Endothelial cell of umbilical vein (primary cell): ENCODE data around the gene LIMCH1. TPM values are rescaled to one million over a fixed set of nuclear protein-coding genes. Genes with fewer than 3 reads are reported as not detected.

Source experiments
- BruUV-seq: library from RNA; stranded (reverse); fragments of 400-500 nt; replicated peaks from 2 replicates; lab custom pipeline; 2021; lab: Mats Ljungman, UMichigan
- CTCF ChIA-PET: fragments of 300-600, 350-600 bp; sonication (Branson Sonifier 250); formaldehyde crosslinking; loops from one replicate; lab custom pipeline; 2021; ENCODE audit warnings: antibody characterized with exemption, inconsistent platforms; lab: Charles Lee
- POLR2A ChIA-PET: fragments of 300-600, 350-600 bp; sonication (Branson Sonifier 250); formaldehyde crosslinking; loops from one replicate; lab custom pipeline; 2021; ENCODE audit warnings: antibody characterized with exemption, inconsistent platforms; lab: Charles Lee
- DNase-seq: peaks from one replicate; pipeline ENCODE4 v3.0.0-alpha.2; 2011; ENCODE audit warnings: low read depth, low spot score
- FAIRE-seq: peaks from 2 replicates; lab custom pipeline; 2011; peaks lifted over from hg19 to GRCh38; lab: Jason Lieb, UNC
- H2AFZ ChIP-seq: 2 replicates; pipeline ENCODE4 v1.6.0; 2012; ENCODE audit warnings: low read depth, low read length, control low read depth, inconsistent platforms
- H3K27ac ChIP-seq: 2 replicates; pipeline ENCODE4 v1.5.1; 2011; ENCODE audit warnings: low read depth, mild to moderate bottlenecking, control low read depth, low read length, moderate library complexity; ENCODE audit not compliant: insufficient read depth
- H3K27me3 ChIP-seq, 2 experiments: 2 replicates each; pipeline versions ENCODE4 v1.6.0 to v1.6.1; 2011; ENCODE audit warnings: low read length in 2 of 2, mixed read lengths in 1 of 2; ENCODE audit not compliant: control insufficient read depth in 2 of 2, insufficient read depth in 2 of 2
- H3K36me3 ChIP-seq, 2 experiments: 2 replicates in 1 of 2; 3 replicates in 1 of 2; pipeline ENCODE4 v1.5.1; 2011; ENCODE audit warnings: low read length in 2 of 2, mild to moderate bottlenecking in 1 of 2, moderate library complexity in 1 of 2; ENCODE audit not compliant: control insufficient read depth in 2 of 2, insufficient read depth in 2 of 2; ENCODE audit errors: extremely low read depth in 1 of 2
- H3K4me1 ChIP-seq: 3 replicates; pipeline ENCODE4 v1.5.1; 2011; ENCODE audit warnings: mild to moderate bottlenecking, low read length; ENCODE audit not compliant: control insufficient read depth, insufficient read depth; ENCODE audit errors: extremely low read depth
- H3K4me2 ChIP-seq: 2 replicates; pipeline ENCODE4 v1.6.1; 2011; ENCODE audit warnings: low read length, control low read depth, mixed read lengths; ENCODE audit not compliant: insufficient read depth
- H3K4me3 ChIP-seq, 3 experiments: fragments of 200-600 bp in 1 of 3; sonication (generic), shearing (Covaris generic) in 1 of 3; replicated peaks in 1 of 3; 2 replicates each; pipeline ENCODE4 v1.5.1; 2011 to 2016; ENCODE audit warnings: control low read depth in 3 of 3, low read length in 3 of 3, mild to moderate bottlenecking in 2 of 3, inconsistent platforms in 1 of 3, low read depth in 1 of 3, moderate library complexity in 1 of 3; ENCODE audit not compliant: insufficient read depth in 1 of 3
- H3K79me2 ChIP-seq: 2 replicates; pipeline ENCODE4 v1.6.0; 2012; ENCODE audit warnings: low read length, inconsistent platforms; ENCODE audit not compliant: control insufficient read depth, insufficient read depth
- H3K9ac ChIP-seq: replicated peaks from 2 replicates; pipeline ENCODE3; 2011; ENCODE audit warnings: low read length, control low read depth; ENCODE audit not compliant: insufficient read depth; ENCODE audit errors: extremely low read depth
- H3K9me1 ChIP-seq: replicated peaks from 3 replicates; pipeline ENCODE4 v1.6.0; 2011; ENCODE audit warnings: mild to moderate bottlenecking, low read length; ENCODE audit not compliant: control insufficient read depth, insufficient read depth; ENCODE audit errors: extremely low read depth
- H3K9me3 ChIP-seq: replicated peaks from 2 replicates; pipeline ENCODE4 v1.5.1; 2012; ENCODE audit warnings: low read length, inconsistent platforms; ENCODE audit not compliant: control insufficient read depth, insufficient read depth
- H4K20me1 ChIP-seq: replicated peaks from 2 replicates; pipeline ENCODE3; 2011; ENCODE audit warnings: mild to moderate bottlenecking, low read length; ENCODE audit not compliant: control insufficient read depth, insufficient read depth; ENCODE audit errors: extremely low read depth
- CTCF ChIP-seq, 2 donors: IDR thresholded peaks; 1 replicate in 1 of 2; 2 replicates in 1 of 2; pipeline ENCODE4 v1.5.1; 2011; ENCODE audit warnings: low read length in 2 of 2, mild to moderate bottlenecking in 2 of 2, moderate library complexity in 2 of 2, control low read depth in 1 of 2, inconsistent platforms in 1 of 2, low read depth in 1 of 2; ENCODE audit not compliant: insufficient read depth in 1 of 2; ENCODE audit errors: extremely low read depth in 1 of 2
- EZH2 ChIP-seq: IDR thresholded peaks from 2 replicates; pipeline ENCODE4 v1.6.1; 2012; ENCODE audit warnings: borderline replicate concordance, low read depth, mild to moderate bottlenecking, moderate library complexity, low read length, inconsistent platforms; ENCODE audit not compliant: severe bottlenecking
- FOS ChIP-seq: IDR thresholded peaks from 2 replicates; pipeline ENCODE4 v1.6.1; 2011; ENCODE audit warnings: mild to moderate bottlenecking, low read length, moderate library complexity, borderline replicate concordance; ENCODE audit not compliant: insufficient read depth
- JUN ChIP-seq: IDR thresholded peaks from 2 replicates; pipeline ENCODE4 v1.6.1; 2011; ENCODE audit warnings: borderline replicate concordance, low read depth; ENCODE audit not compliant: insufficient read length, insufficient read depth
- MAX ChIP-seq: IDR thresholded peaks from 2 replicates; pipeline ENCODE4 v1.6.1; 2011; ENCODE audit not compliant: insufficient read depth, insufficient read length
- MYC ChIP-seq: IDR thresholded peaks from one replicate; pipeline ENCODE4 v1.6.1; 2011; ENCODE audit warnings: mild to moderate bottlenecking, low read depth, low read length
- POLR2A ChIP-seq: IDR thresholded peaks from 2 replicates; pipeline ENCODE4 v1.6.1; 2012; ENCODE audit warnings: low read depth, mild to moderate bottlenecking, control low read depth, low read length
- POLR2AphosphoS5 ChIP-seq: IDR thresholded peaks from 2 replicates; pipeline ENCODE4 v1.6.1; 2012; ENCODE audit warnings: low read depth, mild to moderate bottlenecking, control low read depth, low read length, moderate library complexity; ENCODE audit not compliant: insufficient read depth
- dilution Hi-C: fragments of 300-500 bp; cut with MboI; formaldehyde crosslinking; loops from one replicate; pipeline ENCODE4 v1.15.0; 2019; ENCODE audit warnings: low sequenced_read_pairs; ENCODE audit not compliant: extremely low pct_ligation_motif_present
- intact Hi-C: fragments of 100-400 bp; cut with micrococcal nuclease; formaldehyde crosslinking; loops from one replicate; pipeline ENCODE4 v1.10.0; 2022
- polyA plus RNA-seq, 4 experiments: library from polyadenylated mRNA; depleted of rRNA in 3 of 4; stranded (reverse) in 3 of 4; unstranded in 1 of 4; fragments of >200 nt; gene quantifications; 2 replicates each; pipeline versions ENCODE4 v1.2.1 to v1.2.3, GENCODE V29; 2011 to 2012; ENCODE audit warnings: missing spikeins in 1 of 4
- total RNA-seq: library from RNA; stranded (reverse); gene quantifications from 2 replicates; pipeline ENCODE4 v1.2.3, GENCODE V29; 2021

Gene LIMCH1
- total and polyA plus RNA-seq, 2 donors (not counting 3 experiments of a cell fraction or from before 2014, with no cell fraction given), result 14.3 to 32.8 TPM

- Histone ChIP-seq H3K4me1 (no peaks in the 10 kb centered on the region), H3K9me1 (no peaks in the 10 kb centered on the region), H4K20me1 (no peaks in the 10 kb centered on the region), H3K9ac (no peak overlapping the region), H3K27ac (no peak overlapping the region), H3K27me3 (peaks cover 0 to 9% of the 10 kb centered on the region in 2 experiments), H3K79me2 (no peaks in the 10 kb centered on the region), H3K4me2 (no peak overlapping the region), H2AFZ (no peak overlapping the region), H3K36me3 (no peaks in the 10 kb centered on the region), H3K4me3 (no peak overlapping the region), H3K9me3 (no peaks in the 10 kb centered on the region)
- intact Hi-C loops, result no loop called here
- FAIRE-seq (no peak), DNase-seq (no peak)
- dilution Hi-C loops, result no loop called here
- BruUV-seq, result no TSS peak
- TF ChIP-seq EZH2, result no peak
- no peak for TF ChIP-seq POLR2AphosphoS5
- CTCF ChIA-PET, result interaction anchor here (0.9 kb wide), 1 partner anchor 9 kb away, joined by 3 read pairs; no protein-coding TSS in a partner anchor
- POLR2A ChIA-PET, result no interaction called here
Observed at GRCh38 chr4:41512136-41512535, 25.8 kb upstream of the LIMCH1 start.

- intact Hi-C loops (no loop called here), dilution Hi-C loops (no loop called here)
- Histone ChIP-seq H3K9me3 (no peaks in the 10 kb centered on the region), H3K9me1 (no peaks in the 10 kb centered on the region), H3K4me1 (no peaks in the 10 kb centered on the region), H3K79me2 (no peaks in the 10 kb centered on the region), H3K36me3 (no peaks in the 10 kb centered on the region), H2AFZ (no peak overlapping the region), H4K20me1 (no peaks in the 10 kb centered on the region), H3K27me3 (peaks cover 0 to 9% of the 10 kb centered on the region in 2 experiments), H3K9ac (no peak overlapping the region), H3K4me3 (no peak overlapping the region), H3K27ac (no peak overlapping the region), H3K4me2 (no peak overlapping the region)
- TF ChIP-seq POLR2A, result no peak
- no peak for TF ChIP-seq MAX
- TF ChIP-seq FOS, result no peak
- no peak for TF ChIP-seq MYC
- no peak for TF ChIP-seq JUN
- TF ChIP-seq POLR2AphosphoS5, result no peak
- TF ChIP-seq CTCF (IDR thresholded peaks at IDR 0.05; ENCODE audit: extremely low read depth in 1 of 2, insufficient read depth in 1 of 2, low read depth in 1 of 2, low read length in 2 of 2), result no peak
- no TSS peak for BruUV-seq
- POLR2A ChIA-PET, result no interaction called here
- FAIRE-seq, result peak; percentile 8
- CTCF ChIA-PET, result no interaction called here
- no peak for DNase-seq
Observed at GRCh38 chr4:41512596-41512995, 25.4 kb upstream of the LIMCH1 start.
